Measurements from ENCODE around the gene LCN6. TPM values are rescaled to one million over a fixed set of nuclear protein-coding genes. Genes with fewer than 3 reads are reported as not detected.
"Not testable (repeated sequence)": the region's sequence is repeated elsewhere in the genome, so short reads cannot be mapped to it uniquely, and the experiment has no call there.

Gene LCN6
- total and polyA plus RNA-seq, 9 of the 15 experiments (the other 6 are each of a cell fraction or from before 2014, with no cell fraction given): 0.10 to 0.45 (median 0.37) TPM; not detected in 5

DNA sequence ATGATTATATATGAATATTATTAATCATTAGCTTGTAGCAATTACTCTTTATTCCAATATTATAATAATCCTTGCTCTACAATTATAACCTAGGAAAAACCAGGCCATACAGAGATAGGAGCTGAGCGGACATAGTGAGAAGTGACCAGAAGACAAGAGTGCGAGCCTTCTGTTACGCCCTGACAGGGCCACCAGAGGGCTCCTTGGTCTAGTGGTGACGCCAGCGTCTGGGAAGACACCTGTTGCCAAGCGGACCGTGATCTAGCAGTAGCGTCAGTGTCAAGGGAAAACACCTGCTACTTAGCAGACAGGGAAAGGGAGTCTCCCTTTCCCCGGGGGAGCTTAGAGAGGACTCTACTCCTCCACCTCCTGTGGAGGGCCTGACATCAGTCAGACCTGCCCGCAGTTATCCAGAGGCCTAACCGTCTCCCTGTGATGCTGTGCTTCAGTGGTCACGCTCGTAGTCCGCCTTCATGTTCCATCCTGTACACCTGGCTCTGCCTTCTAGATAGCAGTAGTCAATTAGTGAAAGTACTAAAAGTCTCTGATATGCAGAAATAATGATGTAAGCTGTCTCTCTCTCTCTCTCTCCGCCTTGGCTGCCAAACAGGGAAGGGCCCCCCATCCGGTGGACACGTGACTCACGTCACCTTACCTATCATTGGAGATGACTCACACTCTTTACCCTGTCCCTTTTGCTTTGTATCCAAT is 18.2 kb upstream of the LCN6 start (continued):
- TF ChIP-seq, protein P1, sequence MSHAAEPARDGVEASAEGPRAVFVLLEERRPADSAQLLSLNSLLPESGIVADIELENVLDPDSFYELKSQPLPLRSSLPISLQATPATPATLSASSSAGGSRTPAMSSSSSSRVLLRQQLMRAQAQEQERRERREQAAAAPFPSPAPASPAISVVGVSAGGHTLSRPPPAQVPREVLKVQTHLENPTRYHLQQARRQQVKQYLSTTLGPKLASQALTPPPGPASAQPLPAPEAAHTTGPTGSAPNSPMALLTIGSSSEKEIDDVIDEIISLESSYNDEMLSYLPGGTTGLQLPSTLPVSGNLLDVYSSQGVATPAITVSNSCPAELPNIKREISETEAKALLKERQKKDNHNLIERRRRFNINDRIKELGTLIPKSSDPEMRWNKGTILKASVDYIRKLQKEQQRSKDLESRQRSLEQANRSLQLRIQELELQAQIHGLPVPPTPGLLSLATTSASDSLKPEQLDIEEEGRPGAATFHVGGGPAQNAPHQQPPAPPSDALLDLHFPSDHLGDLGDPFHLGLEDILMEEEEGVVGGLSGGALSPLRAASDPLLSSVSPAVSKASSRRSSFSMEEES (CRISPR knock-in tag; IDR thresholded peaks at IDR 0.05): peak; percentile 72
- peak; percentile 76 for TF ChIP-seq TOE1 (IDR thresholded peaks at IDR 0.05; ENCODE audit: borderline replicate concordance)
- not testable (repeated sequence) for TF ChIP-seq TOE1 (CRISPR knock-in tag; IDR thresholded peaks at IDR 0.05; ENCODE audit: borderline replicate concordance, low read depth); CREB1 (IDR thresholded peaks at IDR 0.05)
- TF ChIP-seq, protein P2, sequence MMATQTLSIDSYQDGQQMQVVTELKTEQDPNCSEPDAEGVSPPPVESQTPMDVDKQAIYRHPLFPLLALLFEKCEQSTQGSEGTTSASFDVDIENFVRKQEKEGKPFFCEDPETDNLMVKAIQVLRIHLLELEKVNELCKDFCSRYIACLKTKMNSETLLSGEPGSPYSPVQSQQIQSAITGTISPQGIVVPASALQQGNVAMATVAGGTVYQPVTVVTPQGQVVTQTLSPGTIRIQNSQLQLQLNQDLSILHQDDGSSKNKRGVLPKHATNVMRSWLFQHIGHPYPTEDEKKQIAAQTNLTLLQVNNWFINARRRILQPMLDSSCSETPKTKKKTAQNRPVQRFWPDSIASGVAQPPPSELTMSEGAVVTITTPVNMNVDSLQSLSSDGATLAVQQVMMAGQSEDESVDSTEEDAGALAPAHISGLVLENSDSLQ (IDR thresholded peaks at IDR 0.05): peak; percentile 51; the same call in 1 of the 2 replicates
- TF ChIP-seq CBFA2T2 (conservative IDR thresholded peaks at IDR 0.05): peak; percentile 47
- TF ChIP-seq, protein P3, sequence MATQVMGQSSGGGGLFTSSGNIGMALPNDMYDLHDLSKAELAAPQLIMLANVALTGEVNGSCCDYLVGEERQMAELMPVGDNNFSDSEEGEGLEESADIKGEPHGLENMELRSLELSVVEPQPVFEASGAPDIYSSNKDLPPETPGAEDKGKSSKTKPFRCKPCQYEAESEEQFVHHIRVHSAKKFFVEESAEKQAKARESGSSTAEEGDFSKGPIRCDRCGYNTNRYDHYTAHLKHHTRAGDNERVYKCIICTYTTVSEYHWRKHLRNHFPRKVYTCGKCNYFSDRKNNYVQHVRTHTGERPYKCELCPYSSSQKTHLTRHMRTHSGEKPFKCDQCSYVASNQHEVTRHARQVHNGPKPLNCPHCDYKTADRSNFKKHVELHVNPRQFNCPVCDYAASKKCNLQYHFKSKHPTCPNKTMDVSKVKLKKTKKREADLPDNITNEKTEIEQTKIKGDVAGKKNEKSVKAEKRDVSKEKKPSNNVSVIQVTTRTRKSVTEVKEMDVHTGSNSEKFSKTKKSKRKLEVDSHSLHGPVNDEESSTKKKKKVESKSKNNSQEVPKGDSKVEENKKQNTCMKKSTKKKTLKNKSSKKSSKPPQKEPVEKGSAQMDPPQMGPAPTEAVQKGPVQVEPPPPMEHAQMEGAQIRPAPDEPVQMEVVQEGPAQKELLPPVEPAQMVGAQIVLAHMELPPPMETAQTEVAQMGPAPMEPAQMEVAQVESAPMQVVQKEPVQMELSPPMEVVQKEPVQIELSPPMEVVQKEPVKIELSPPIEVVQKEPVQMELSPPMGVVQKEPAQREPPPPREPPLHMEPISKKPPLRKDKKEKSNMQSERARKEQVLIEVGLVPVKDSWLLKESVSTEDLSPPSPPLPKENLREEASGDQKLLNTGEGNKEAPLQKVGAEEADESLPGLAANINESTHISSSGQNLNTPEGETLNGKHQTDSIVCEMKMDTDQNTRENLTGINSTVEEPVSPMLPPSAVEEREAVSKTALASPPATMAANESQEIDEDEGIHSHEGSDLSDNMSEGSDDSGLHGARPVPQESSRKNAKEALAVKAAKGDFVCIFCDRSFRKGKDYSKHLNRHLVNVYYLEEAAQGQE (IDR thresholded peaks at IDR 0.05; ENCODE audit: borderline replicate concordance): peak; percentile 6; the same call in 1 of the 2 replicates
- TF ChIP-seq, protein P3 (CRISPR knock-in tag; IDR thresholded peaks at IDR 0.05; ENCODE audit: low read depth): not testable (repeated sequence)
- 0 out of 2 replicates have a peak, but pooled peaks have one; percentile 34 for TF ChIP-seq CREM (IDR thresholded peaks at IDR 0.05; ENCODE audit: low read depth)
- 0 out of 2 replicates have a peak, but pooled peaks have one; percentile 18 for TF ChIP-seq CREB1 (CRISPR knock-in tag; IDR thresholded peaks at IDR 0.05)
- TF ChIP-seq RAD51 (IDR thresholded peaks at IDR 0.05; ENCODE audit: borderline replicate concordance, low read depth): peak; percentile 88
- TF ChIP-seq, protein P4, sequence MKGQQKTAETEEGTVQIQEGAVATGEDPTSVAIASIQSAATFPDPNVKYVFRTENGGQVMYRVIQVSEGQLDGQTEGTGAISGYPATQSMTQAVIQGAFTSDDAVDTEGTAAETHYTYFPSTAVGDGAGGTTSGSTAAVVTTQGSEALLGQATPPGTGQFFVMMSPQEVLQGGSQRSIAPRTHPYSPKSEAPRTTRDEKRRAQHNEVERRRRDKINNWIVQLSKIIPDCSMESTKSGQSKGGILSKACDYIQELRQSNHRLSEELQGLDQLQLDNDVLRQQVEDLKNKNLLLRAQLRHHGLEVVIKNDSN (CRISPR knock-in tag; IDR thresholded peaks at IDR 0.05): peak; percentile 90
- TF ChIP-seq CXXC5 (CRISPR knock-in tag; IDR thresholded peaks at IDR 0.05): peak; percentile 58

Measured in K562 (cell line).